ENCODE measurements around the gene KCNJ16.

Gene KCNJ16

GRCh38 chr17:70136131-70136530 lies 61.1 kb downstream of the KCNJ16 start:
- H3K4me3 ChIP-seq (ENCODE audit: low read depth, low read length): no peak overlapping the region
- TF ChIP-seq, protein P1, sequence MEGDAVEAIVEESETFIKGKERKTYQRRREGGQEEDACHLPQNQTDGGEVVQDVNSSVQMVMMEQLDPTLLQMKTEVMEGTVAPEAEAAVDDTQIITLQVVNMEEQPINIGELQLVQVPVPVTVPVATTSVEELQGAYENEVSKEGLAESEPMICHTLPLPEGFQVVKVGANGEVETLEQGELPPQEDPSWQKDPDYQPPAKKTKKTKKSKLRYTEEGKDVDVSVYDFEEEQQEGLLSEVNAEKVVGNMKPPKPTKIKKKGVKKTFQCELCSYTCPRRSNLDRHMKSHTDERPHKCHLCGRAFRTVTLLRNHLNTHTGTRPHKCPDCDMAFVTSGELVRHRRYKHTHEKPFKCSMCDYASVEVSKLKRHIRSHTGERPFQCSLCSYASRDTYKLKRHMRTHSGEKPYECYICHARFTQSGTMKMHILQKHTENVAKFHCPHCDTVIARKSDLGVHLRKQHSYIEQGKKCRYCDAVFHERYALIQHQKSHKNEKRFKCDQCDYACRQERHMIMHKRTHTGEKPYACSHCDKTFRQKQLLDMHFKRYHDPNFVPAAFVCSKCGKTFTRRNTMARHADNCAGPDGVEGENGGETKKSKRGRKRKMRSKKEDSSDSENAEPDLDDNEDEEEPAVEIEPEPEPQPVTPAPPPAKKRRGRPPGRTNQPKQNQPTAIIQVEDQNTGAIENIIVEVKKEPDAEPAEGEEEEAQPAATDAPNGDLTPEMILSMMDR (IDR thresholded peaks at IDR 0.05; ENCODE audit: low read depth, low read length): no peak

GRCh38 chr17:70137451-70138230 lies 62.6 kb downstream of the KCNJ16 start:
- TF ChIP-seq, protein P1 (IDR thresholded peaks at IDR 0.05; ENCODE audit: low read depth, low read length): no peak
- H3K4me3 ChIP-seq (ENCODE audit: low read depth, low read length): peak overlapping the region; percentile 57

- TF ChIP-seq, protein P1 (IDR thresholded peaks at IDR 0.05; ENCODE audit: low read depth, low read length): no peak
- H3K4me3 ChIP-seq (ENCODE audit: low read depth, low read length): peak overlapping the region; percentile 57
Measured at GRCh38 chr17:70138291-70138865, 63.4 kb downstream of the KCNJ16 start.

GRCh38 chr17:70139449-70139993 lies 64.5 kb downstream of the KCNJ16 start:
- H3K4me3 ChIP-seq (ENCODE audit: low read depth, low read length): no peak overlapping the region
- TF ChIP-seq, protein P1 (IDR thresholded peaks at IDR 0.05; ENCODE audit: low read depth, low read length): no peak

- TF ChIP-seq, protein P1 (IDR thresholded peaks at IDR 0.05; ENCODE audit: low read depth, low read length): no peak; the same call in 1 of the 2 replicates
Measured at GRCh38 chr17:70144260-70144846, 69.3 kb downstream of the KCNJ16 start.

DNA sequence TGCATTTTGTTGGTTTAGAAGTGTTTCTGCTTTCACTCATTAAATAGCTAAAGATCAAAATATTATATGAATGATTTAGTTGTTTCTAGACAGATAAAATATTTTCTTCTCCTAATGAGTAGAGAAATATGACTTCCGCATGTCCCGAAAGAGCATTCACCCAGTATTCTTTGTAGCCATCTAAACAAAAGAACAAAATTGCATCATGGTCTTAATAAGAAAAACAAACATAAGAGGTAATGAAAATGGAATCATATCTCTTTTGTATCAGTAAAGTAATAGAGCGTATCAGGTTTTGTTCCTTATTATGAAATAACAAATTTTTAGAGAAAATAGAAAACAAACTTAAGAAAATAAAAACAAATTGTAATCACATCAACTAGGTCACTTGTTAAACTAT lies 78.2 kb downstream of the KCNJ16 start:
- TF ChIP-seq, protein P1 (IDR thresholded peaks at IDR 0.05; ENCODE audit: low read depth, low read length): no peak
- H3K4me3 ChIP-seq (ENCODE audit: low read depth, low read length): no peak overlapping the region

More at GRCh38 chr17:70144260-70144846, 69.3 kb downstream of the KCNJ16 start:
- H3K4me3 ChIP-seq (ENCODE audit: low read depth, low read length): no peak overlapping the region

All from WI38 (cell line).